HG02885 (cell line): ENCODE measurements around the gene GPR45.
"Not testable (repeated sequence)": the region's sequence is repeated elsewhere in the genome, so short reads cannot be mapped to it uniquely, and the experiment has no call there.

ENCODE experiments used
- ATAC-seq: cut with Tn5 transposase; IDR thresholded peaks from one replicate; pipeline ENCODE4 v1.9.1; 2021; ENCODE audit warnings: mild to moderate bottlenecking; ENCODE audit not compliant: unreplicated experiment, poor library complexity

The GPR45 gene

GRCh38 chr2:105251016-105251648, 9.6 kb downstream of the GPR45 start:
- not testable (repeated sequence) for ATAC-seq

GRCh38 chr2:105252271-105252670, 10.7 kb downstream of the GPR45 start:
- ATAC-seq = no peak

GRCh38 chr2:105254531-105255210, 13.1 kb downstream of the GPR45 start:
- no peak for ATAC-seq

- no peak for ATAC-seq
Observed at GRCh38 chr2:105255979-105256378, 14.4 kb downstream of the GPR45 start.

- ATAC-seq = no peak
Observed at GRCh38 chr2:105256431-105257047, 15.0 kb downstream of the GPR45 start.

- ATAC-seq = no peak
Observed at GRCh38 chr2:105257981-105258380, 16.4 kb downstream of the GPR45 start.

- no peak for ATAC-seq
Observed at GRCh38 chr2:105258835-105259350, 17.4 kb downstream of the GPR45 start.

GRCh38 chr2:105261061-105261460, 19.5 kb downstream of the GPR45 start:
- no peak for ATAC-seq

GRCh38 chr2:105262651-105263091, 21.1 kb downstream of the GPR45 start:
- ATAC-seq = no peak

- ATAC-seq = no peak
Observed at GRCh38 chr2:105269426-105269825, 27.9 kb downstream of the GPR45 start.

- no peak for ATAC-seq
Observed at GRCh38 chr2:105271393-105272045, 30.0 kb downstream of the GPR45 start.

- no peak for ATAC-seq
Observed at GRCh38 chr2:105272176-105272575, 30.6 kb downstream of the GPR45 start.

- ATAC-seq = no peak
Observed at GRCh38 chr2:105274046-105274445, 32.5 kb downstream of the GPR45 start.

GRCh38 chr2:105278654-105279053, 37.1 kb downstream of the GPR45 start:
- no peak for ATAC-seq

GRCh38 chr2:105279126-105279525, 37.6 kb downstream of the GPR45 start:
- no peak for ATAC-seq

- no peak for ATAC-seq
Observed at GRCh38 chr2:105280281-105280680, 38.7 kb downstream of the GPR45 start.

GRCh38 chr2:105283532-105283931, 42.0 kb downstream of the GPR45 start:
- ATAC-seq = no peak

GRCh38 chr2:105287692-105288091, 46.1 kb downstream of the GPR45 start:
- peak; percentile 57 for ATAC-seq

- no peak for ATAC-seq
Observed at GRCh38 chr2:105288133-105288532, 46.6 kb downstream of the GPR45 start.

GRCh38 chr2:105290981-105291660, 49.6 kb downstream of the GPR45 start:
- no peak for ATAC-seq
